H1 (cell line): Measurements from ENCODE around the gene FHAD1. TPM values are rescaled to one million over a fixed set of nuclear protein-coding genes. Genes with fewer than 3 reads are reported as not detected.

Experiments
- NRF1 ChIP-seq: IDR thresholded peaks from 2 replicates; pipeline ENCODE4 v1.6.1; 2011; ENCODE audit warnings: mild to moderate bottlenecking, low read depth, low read length, improper control_type of control experiment
- SUZ12 ChIP-seq: fragments of 200-600 bp; sonication (generic); IDR thresholded peaks from 2 replicates; pipeline ENCODE4 v1.6.1; 2012; ENCODE audit warnings: mild to moderate bottlenecking, inconsistent platforms, low read length, moderate library complexity, mixed read lengths
- polyA plus RNA-seq, 7 experiments: library from polyadenylated mRNA; depleted of rRNA in 3 of 7; stranded (reverse) in 5 of 7; unstranded in 2 of 7; fragments of >200 nt in 5 of 7; fragments of 200-250 nt in 2 of 7; gene quantifications; 1 replicate in 5 of 7; 2 replicates in 1 of 7; 4 replicates in 1 of 7; pipeline versions ENCODE4 v1.2.1 to v1.2.3, GENCODE V29; 2011 to 2013; ENCODE audit warnings: missing spikeins in 2 of 7, mixed read lengths in 2 of 7
- total RNA-seq: library from RNA; stranded (reverse); fragmentation: NEBNext Ultra II Directional; extraction: Animal tissue kit (Norgen Biotek cat#: 25700); gene quantifications from 2 replicates; pipeline ENCODE4 v1.2.1, GENCODE V29; 2021

The FHAD1 gene
- total and polyA plus RNA-seq, 2 of the 8 experiments (the other 6 are each of a cell fraction or from before 2014, with no cell fraction given), result 0.39 to 0.69 TPM

- no peak for TF ChIP-seq SUZ12
- no peak for TF ChIP-seq NRF1
Measured at GRCh38 chr1:15345705-15346345, 98.8 kb downstream of the FHAD1 start (continued).
